Measurements from ENCODE around the gene SCGB1D4.

- TF ChIP-seq CTCF (conservative IDR thresholded peaks at IDR 0.05), result no peak
- no peak for TF ChIP-seq EZH2 (IDR thresholded peaks at IDR 0.05; ENCODE audit: low read depth)
These were observed 31.3 kb downstream of the SCGB1D4 start for GRCh38 chr11:62267576-62267975.
